ENCODE measurements around the gene CDK14. TPM values are rescaled to one million over a fixed set of nuclear protein-coding genes. Genes with fewer than 3 reads are reported as not detected.

The CDK14 gene
- total and polyA plus RNA-seq, 8 donors = 0.58 to 43.9 (median 12.2) TPM

DNA sequence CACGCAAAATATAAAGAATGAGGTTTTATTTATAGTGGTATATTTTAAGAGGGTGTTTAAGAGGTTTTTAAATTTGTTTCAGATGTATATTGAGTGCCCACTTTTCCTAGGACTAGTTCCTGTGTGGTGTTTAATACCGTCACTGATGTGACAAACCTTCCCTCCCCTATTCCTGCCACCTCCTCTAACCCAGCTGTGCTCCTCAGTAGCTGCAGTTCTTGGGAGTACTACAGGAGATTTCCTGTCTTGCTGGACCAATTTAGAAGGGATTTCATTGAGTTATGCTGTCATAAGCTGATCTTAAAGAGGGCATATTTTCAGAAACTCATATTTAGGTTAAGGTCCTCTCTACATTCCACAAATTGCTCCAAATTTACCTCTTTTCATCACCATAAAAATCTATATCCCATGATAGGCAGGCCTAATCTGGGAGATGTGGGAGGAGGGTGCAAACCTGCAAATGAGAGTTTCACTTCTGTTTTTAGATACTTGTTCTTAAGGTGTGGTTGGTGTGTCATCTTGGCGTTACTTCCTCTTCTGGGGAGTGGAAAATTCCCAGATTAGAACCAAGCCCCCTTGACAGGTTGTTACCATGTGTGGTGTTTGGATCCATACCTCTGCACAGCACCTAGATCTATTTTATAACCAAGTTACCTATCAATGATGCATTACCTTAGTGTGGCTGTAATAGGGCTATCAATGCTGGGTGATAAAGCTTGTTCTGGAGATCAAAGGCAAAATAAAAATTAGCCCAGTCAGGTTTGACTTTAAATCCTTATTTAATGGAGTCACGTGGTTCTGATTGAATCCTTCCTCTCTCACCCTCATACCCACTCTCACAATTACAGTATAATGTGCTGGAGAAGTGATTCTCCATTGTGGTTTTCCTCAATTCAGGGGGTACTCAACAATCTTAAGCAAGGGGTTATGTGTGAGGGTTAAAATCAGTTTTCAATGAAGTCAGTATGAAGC is 141.1 kb downstream of the CDK14 start:
- intact Hi-C loops (cut with DNase I; ENCODE audit: low total_unique reads) = no loop called here

GRCh38 chr7:90738249-90738648 is 142.1 kb downstream of the CDK14 start:
- Histone ChIP-seq H3K9me3 (peaks cover 0 to 4% (median 0%) of the 10 kb centered on the region in 4 donors), H3K36me3 (peaks cover 0 to 10% (median 10%) of the 10 kb centered on the region in 4 donors), H3K4me1 (no peaks in the 10 kb centered on the region), H3K27me3 (no peaks in the 10 kb centered on the region), H3K4me3 (no peak overlapping the region), H3K27ac (no peak overlapping the region)
- WGBS, 5 donors = 81 to 92% (median 88%) methylated on average over 3 of the region's 3 CpGs
- intact Hi-C loops (cut with DNase I; ENCODE audit: low total_unique reads) = no loop called here
- TF ChIP-seq, protein P1, sequence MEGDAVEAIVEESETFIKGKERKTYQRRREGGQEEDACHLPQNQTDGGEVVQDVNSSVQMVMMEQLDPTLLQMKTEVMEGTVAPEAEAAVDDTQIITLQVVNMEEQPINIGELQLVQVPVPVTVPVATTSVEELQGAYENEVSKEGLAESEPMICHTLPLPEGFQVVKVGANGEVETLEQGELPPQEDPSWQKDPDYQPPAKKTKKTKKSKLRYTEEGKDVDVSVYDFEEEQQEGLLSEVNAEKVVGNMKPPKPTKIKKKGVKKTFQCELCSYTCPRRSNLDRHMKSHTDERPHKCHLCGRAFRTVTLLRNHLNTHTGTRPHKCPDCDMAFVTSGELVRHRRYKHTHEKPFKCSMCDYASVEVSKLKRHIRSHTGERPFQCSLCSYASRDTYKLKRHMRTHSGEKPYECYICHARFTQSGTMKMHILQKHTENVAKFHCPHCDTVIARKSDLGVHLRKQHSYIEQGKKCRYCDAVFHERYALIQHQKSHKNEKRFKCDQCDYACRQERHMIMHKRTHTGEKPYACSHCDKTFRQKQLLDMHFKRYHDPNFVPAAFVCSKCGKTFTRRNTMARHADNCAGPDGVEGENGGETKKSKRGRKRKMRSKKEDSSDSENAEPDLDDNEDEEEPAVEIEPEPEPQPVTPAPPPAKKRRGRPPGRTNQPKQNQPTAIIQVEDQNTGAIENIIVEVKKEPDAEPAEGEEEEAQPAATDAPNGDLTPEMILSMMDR (IDR thresholded peaks at IDR 0.05) = no peak
- DNase-seq = no peak

More for the DNA sequence above, 141.1 kb downstream of the CDK14 start:
- no peak overlapping the region for H3K27ac ChIP-seq
- H3K27me3 ChIP-seq = no peaks in the 10 kb centered on the region
- no peak overlapping the region for H3K4me3 ChIP-seq
- no peak for TF ChIP-seq EP300 (IDR thresholded peaks at IDR 0.05)
- TF ChIP-seq POLR2A (IDR thresholded peaks at IDR 0.05) = no peak
- TF ChIP-seq POLR2AphosphoS5 (IDR thresholded peaks at IDR 0.05) = no peak
- TF ChIP-seq, protein P1 (IDR thresholded peaks at IDR 0.05) = no peak
- no peaks in the 10 kb centered on the region for H3K4me1 ChIP-seq
- peaks cover 0 to 10% (median 10%) of the 10 kb centered on the region in 4 donors for H3K36me3 ChIP-seq
- peaks cover 0 to 4% (median 0%) of the 10 kb centered on the region in 4 donors for H3K9me3 ChIP-seq
- DNase-seq = no peak
- 70 to 79% (median 78%) methylated on average over 4 of the region's 4 CpGs for WGBS, 5 donors

DNA sequence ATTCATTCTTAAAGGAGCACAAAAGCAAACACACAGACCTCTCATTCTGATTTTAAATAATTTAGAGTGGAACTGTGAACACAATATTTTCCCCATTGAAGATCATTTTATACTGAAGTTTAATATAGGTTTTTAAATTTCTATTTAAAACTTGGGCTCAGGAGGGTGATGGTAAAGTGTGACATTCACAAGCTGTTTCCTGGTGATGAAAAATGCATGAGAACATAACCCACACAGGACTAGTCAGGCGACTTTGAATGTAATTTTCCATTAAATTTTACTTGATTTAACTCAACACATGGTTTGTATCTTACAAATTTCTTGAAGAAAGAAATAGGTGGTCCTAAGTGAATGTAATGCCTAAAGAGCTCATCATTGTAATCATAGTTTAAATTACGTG is 143.6 kb downstream of the CDK14 start:
- H3K27me3 ChIP-seq = no peaks in the 10 kb centered on the region
- H3K4me1 ChIP-seq = no peaks in the 10 kb centered on the region
- no peak overlapping the region for H3K4me3 ChIP-seq
- no peak overlapping the region for H3K27ac ChIP-seq
- no peaks in the 10 kb centered on the region for H3K9me3 ChIP-seq
- TF ChIP-seq, protein P1 (IDR thresholded peaks at IDR 0.05) = no peak
- TF ChIP-seq POLR2A (IDR thresholded peaks at IDR 0.05) (no peak), EP300 (IDR thresholded peaks at IDR 0.05) (no peak), POLR2AphosphoS5 (IDR thresholded peaks at IDR 0.05) (no peak)
- DNase-seq = no peak
- H3K36me3 ChIP-seq = peaks cover 0 to 10% (median 10%) of the 10 kb centered on the region in 4 donors
- 80 to 84% (median 83%) methylated on average over 2 of the region's 2 CpGs for WGBS, 5 donors
- intact Hi-C loops (cut with DNase I; ENCODE audit: low total_unique reads) = no loop called here

- TF ChIP-seq POLR2A (IDR thresholded peaks at IDR 0.05) = no peak
- TF ChIP-seq, protein P1 (IDR thresholded peaks at IDR 0.05) = no peak
- no peak for TF ChIP-seq POLR2AphosphoS5 (IDR thresholded peaks at IDR 0.05)
- TF ChIP-seq EP300 (IDR thresholded peaks at IDR 0.05) = no peak
These were observed 144.3 kb downstream of the CDK14 start for GRCh38 chr7:90740386-90740785.

More at GRCh38 chr7:90740386-90740785, 144.3 kb downstream of the CDK14 start:
- DNase-seq = no peak
- peaks cover 0 to 7% (median 6%) of the 10 kb centered on the region in 4 donors for H3K36me3 ChIP-seq
- H3K27ac ChIP-seq = no peak overlapping the region
- H3K9me3 ChIP-seq = no peaks in the 10 kb centered on the region
- WGBS, 5 donors = 83 to 87% (median 86%) methylated on average over 3 of the region's 3 CpGs
- intact Hi-C loops (cut with DNase I; ENCODE audit: low total_unique reads) = no loop called here
- no peak overlapping the region for H3K4me3 ChIP-seq
- no peaks in the 10 kb centered on the region for H3K4me1 ChIP-seq
- H3K27me3 ChIP-seq = no peaks in the 10 kb centered on the region

Data from stomach (tissue), 9 donors.